ENCODE measurements around the gene ZAR1L. TPM values are rescaled to one million over a fixed set of nuclear protein-coding genes. Genes with fewer than 3 reads are reported as not detected.

The ZAR1L gene
- total and polyA plus RNA-seq, 9 of the 15 experiments (the other 6 are each of a cell fraction or from before 2014, with no cell fraction given), result not detected

DNA sequence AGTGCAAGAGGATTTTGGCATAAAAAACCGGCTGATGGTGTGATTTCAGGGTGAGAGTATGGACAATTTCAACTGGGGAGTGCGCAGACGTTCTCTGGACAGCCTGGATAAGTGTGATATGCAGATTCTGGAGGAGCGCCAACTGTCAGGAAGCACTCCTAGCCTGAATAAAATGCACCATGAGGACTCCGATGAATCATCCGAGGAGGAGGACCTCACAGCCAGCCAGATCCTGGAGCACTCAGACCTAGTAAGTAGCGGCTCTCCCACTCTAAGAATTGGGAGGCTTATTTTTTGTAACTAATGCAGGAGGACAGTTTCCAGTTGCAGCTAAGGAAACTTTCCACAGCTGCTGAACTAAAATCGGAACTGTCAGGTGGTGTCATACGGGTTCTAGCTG lies 53.6 kb downstream of the ZAR1L start (continued):
- no peak for TF ChIP-seq TEAD1 (CRISPR knock-in tag; IDR thresholded peaks at IDR 0.05)
- TF ChIP-seq DACH1 (IDR thresholded peaks at IDR 0.05; ENCODE audit: partially characterized antibody), result no peak
- TF ChIP-seq ZNF263 (CRISPR knock-in tag; IDR thresholded peaks at IDR 0.05; ENCODE audit: borderline replicate concordance), result peak; percentile 98
- TF ChIP-seq, protein P1, sequence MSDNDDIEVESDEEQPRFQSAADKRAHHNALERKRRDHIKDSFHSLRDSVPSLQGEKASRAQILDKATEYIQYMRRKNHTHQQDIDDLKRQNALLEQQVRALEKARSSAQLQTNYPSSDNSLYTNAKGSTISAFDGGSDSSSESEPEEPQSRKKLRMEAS (CRISPR knock-in tag; IDR thresholded peaks at IDR 0.05), result no peak
- peak; percentile 71 for TF ChIP-seq PKNOX1 (IDR thresholded peaks at IDR 0.05)
- no peak for TF ChIP-seq NEUROD1 (IDR thresholded peaks at IDR 0.05; ENCODE audit: borderline replicate concordance, low read depth, low read length, partially characterized antibody)
- no peak for TF ChIP-seq THRAP3 (IDR thresholded peaks at IDR 0.05; ENCODE audit: borderline replicate concordance)
- no peak for TF ChIP-seq SREBF1 (IDR thresholded peaks at IDR 0.05; ENCODE audit: borderline replicate concordance, low read depth, low read length)
- TF ChIP-seq HNRNPLL (IDR thresholded peaks at IDR 0.05; ENCODE audit: low read depth, low read length, poor library complexity, severe bottlenecking), result no peak
- TF ChIP-seq SMARCC2 (IDR thresholded peaks at IDR 0.05; ENCODE audit: low read depth), result no peak
- no peak for TF ChIP-seq PTRF (tag; IDR thresholded peaks at IDR 0.05)
- TF ChIP-seq ETV6 (IDR thresholded peaks at IDR 0.05; ENCODE audit: borderline replicate concordance in 1 of 2, low read depth in 2 of 2, low read length in 1 of 2), result no peak
- no peak for TF ChIP-seq ETV6 (CRISPR knock-in tag; IDR thresholded peaks at IDR 0.05; ENCODE audit: borderline replicate concordance)
- TF ChIP-seq HSF4 (CRISPR knock-in tag; IDR thresholded peaks at IDR 0.05; ENCODE audit: borderline replicate concordance), result no peak
- TF ChIP-seq ZBED1 (IDR thresholded peaks at IDR 0.05), result no peak
- TF ChIP-seq ZZZ3 (IDR thresholded peaks at IDR 0.05), result no peak
- TF ChIP-seq, protein P2, sequence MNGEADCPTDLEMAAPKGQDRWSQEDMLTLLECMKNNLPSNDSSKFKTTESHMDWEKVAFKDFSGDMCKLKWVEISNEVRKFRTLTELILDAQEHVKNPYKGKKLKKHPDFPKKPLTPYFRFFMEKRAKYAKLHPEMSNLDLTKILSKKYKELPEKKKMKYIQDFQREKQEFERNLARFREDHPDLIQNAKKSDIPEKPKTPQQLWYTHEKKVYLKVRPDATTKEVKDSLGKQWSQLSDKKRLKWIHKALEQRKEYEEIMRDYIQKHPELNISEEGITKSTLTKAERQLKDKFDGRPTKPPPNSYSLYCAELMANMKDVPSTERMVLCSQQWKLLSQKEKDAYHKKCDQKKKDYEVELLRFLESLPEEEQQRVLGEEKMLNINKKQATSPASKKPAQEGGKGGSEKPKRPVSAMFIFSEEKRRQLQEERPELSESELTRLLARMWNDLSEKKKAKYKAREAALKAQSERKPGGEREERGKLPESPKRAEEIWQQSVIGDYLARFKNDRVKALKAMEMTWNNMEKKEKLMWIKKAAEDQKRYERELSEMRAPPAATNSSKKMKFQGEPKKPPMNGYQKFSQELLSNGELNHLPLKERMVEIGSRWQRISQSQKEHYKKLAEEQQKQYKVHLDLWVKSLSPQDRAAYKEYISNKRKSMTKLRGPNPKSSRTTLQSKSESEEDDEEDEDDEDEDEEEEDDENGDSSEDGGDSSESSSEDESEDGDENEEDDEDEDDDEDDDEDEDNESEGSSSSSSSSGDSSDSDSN (IDR thresholded peaks at IDR 0.05; ENCODE audit: borderline replicate concordance in 1 of 2, low read depth in 2 of 2, low read length in 2 of 2), result 0 out of 4 replicates have a peak, but pooled peaks of 1 of the 2 experiments have one; percentile 23
- TF ChIP-seq RFX5 (IDR thresholded peaks at IDR 0.05; ENCODE audit: low read depth, low read length), result no peak
- peak; percentile 26 for TF ChIP-seq KLF16 (IDR thresholded peaks at IDR 0.05)
- no peak for TF ChIP-seq GMEB1 (CRISPR knock-in tag; IDR thresholded peaks at IDR 0.05)
- peak; percentile 50; the same call in 1 of the 2 replicates for TF ChIP-seq PML (IDR thresholded peaks at IDR 0.05; ENCODE audit: low read length)
- TF ChIP-seq CBFA2T2 (conservative IDR thresholded peaks at IDR 0.05), result peak; percentile 66
- TF ChIP-seq PHF8 (IDR thresholded peaks at IDR 0.05; ENCODE audit: borderline replicate concordance, low read length), result no peak
- no peak for TF ChIP-seq BCL6 (CRISPR knock-in tag; IDR thresholded peaks at IDR 0.05)
- TF ChIP-seq MBD2 (IDR thresholded peaks at IDR 0.05; ENCODE audit: borderline replicate concordance, low read depth), result no peak
- no peak for TF ChIP-seq TEAD2 (tag; IDR thresholded peaks at IDR 0.05)
- peak; percentile 93 for TF ChIP-seq NFIC (IDR thresholded peaks at IDR 0.05)

Data from K562 (cell line).